ACC112 (cell line): ENCODE results near the gene CRK.
"Not testable (repeated sequence)": the region's sequence is repeated elsewhere in the genome, so short reads cannot be mapped to it uniquely, and the experiment has no call there.

Experiments
- H2AFZ ChIP-seq: fragments of 200-600 bp; sonication (generic); one replicate; pipeline ENCODE4 v1.6.0; 2017; ENCODE audit warnings: antibody characterized with exemption, low read length; ENCODE audit not compliant: unreplicated experiment
- H3K27ac ChIP-seq: fragments of 200-600 bp; sonication (generic); 2 replicates; pipeline ENCODE4 v1.5.1; 2014; ENCODE audit warnings: low read depth, mild to moderate bottlenecking, antibody characterized with exemption, low read length, moderate library complexity
- H3K27me3 ChIP-seq: fragments of 200-600 bp; sonication (generic); 2 replicates; pipeline ENCODE4 v1.6.1; 2014; ENCODE audit warnings: mild to moderate bottlenecking, antibody characterized with exemption, low read length, moderate library complexity, mixed read lengths; ENCODE audit not compliant: insufficient read depth
- H3K36me3 ChIP-seq: fragments of 200-600 bp; sonication (generic); 2 replicates; pipeline ENCODE4 v1.6.1; 2016; ENCODE audit warnings: mild to moderate bottlenecking, antibody characterized with exemption, low read length, moderate library complexity, mixed read lengths; ENCODE audit not compliant: insufficient read depth
- H3K4me1 ChIP-seq: fragments of 200-600 bp; sonication (generic); one replicate; pipeline ENCODE4 v1.6.1; 2016; ENCODE audit warnings: low read length, mixed read lengths; ENCODE audit not compliant: insufficient read depth, unreplicated experiment, control insufficient read depth
- H3K4me3 ChIP-seq: fragments of 200-600 bp; sonication (generic); 2 replicates; pipeline ENCODE4 v1.5.1; 2014; ENCODE audit warnings: mild to moderate bottlenecking, low read depth, low read length
- H3K79me2 ChIP-seq: fragments of 200-600 bp; sonication (generic); one replicate; pipeline ENCODE4 v1.6.0; 2016; ENCODE audit warnings: low read length; ENCODE audit not compliant: control insufficient read depth, unreplicated experiment, insufficient read depth

Gene CRK

GRCh38 chr17:1399679-1400512, 56.1 kb downstream of the CRK start, which contains the start of gene YWHAE:
Gene YWHAE (minus strand): TSS chr17:1400222. CDS start chr17:1400110, 112 bp downstream.
- Histone ChIP-seq H3K4me1 (peaks cover 13% of the 10 kb centered on the region), H2AFZ (peak within 1 kb of the TSS; percentile 8), H3K27me3 (no peaks in the 10 kb centered on the region), H3K27ac (peak within 1 kb of the TSS; percentile 95), H3K36me3 (peaks cover 5% of the 10 kb centered on the region; the same call in 1 of the 2 replicates), H3K79me2 (peaks cover 51% of the 10 kb centered on the region), H3K4me3 (peak within 1 kb of the TSS; percentile 88)

GRCh38 chr17:1398931-1399678, 56.9 kb downstream of the CRK start:
- H3K79me2 ChIP-seq, result peaks cover 59% of the 10 kb centered on the region
- H3K36me3 ChIP-seq, result peaks cover 5% of the 10 kb centered on the region; the same call in 1 of the 2 replicates
- H3K4me1 ChIP-seq, result peaks cover 17% of the 10 kb centered on the region
- peak overlapping the region; percentile 88 for H3K4me3 ChIP-seq
- H2AFZ ChIP-seq, result no peak overlapping the region
- H3K27ac ChIP-seq, result peak overlapping the region; percentile 95
- H3K27me3 ChIP-seq, result no peaks in the 10 kb centered on the region

- no peaks in the 10 kb centered on the region for H3K27me3 ChIP-seq
- H3K79me2 ChIP-seq, result peaks cover 70% of the 10 kb centered on the region
- H3K4me3 ChIP-seq, result peak overlapping the region; percentile 88
- H2AFZ ChIP-seq, result no peak overlapping the region
- H3K4me1 ChIP-seq, result peaks cover 27% of the 10 kb centered on the region
- H3K36me3 ChIP-seq, result peaks cover 5% of the 10 kb centered on the region; the same call in 1 of the 2 replicates
- H3K27ac ChIP-seq, result peak overlapping the region; percentile 95; the same call in 1 of the 2 replicates
Observed at GRCh38 chr17:1398028-1398427, 58.0 kb downstream of the CRK start.

- not testable (repeated sequence) for H3K27me3 ChIP-seq, H3K36me3 ChIP-seq, H3K4me3 ChIP-seq, H3K27ac ChIP-seq, H2AFZ ChIP-seq
- Histone ChIP-seq H3K4me1 (peaks cover 41% of the 10 kb centered on the region), H3K79me2 (peaks cover 88% of the 10 kb centered on the region)
Observed at GRCh38 chr17:1395876-1396665, 60.0 kb downstream of the CRK start.

- Histone ChIP-seq H3K27ac (no peak overlapping the region), H3K4me1 (peaks cover 60% of the 10 kb centered on the region), H3K4me3 (no peak overlapping the region), H3K36me3 (no peaks in the 10 kb centered on the region), H2AFZ (no peak overlapping the region), H3K27me3 (no peaks in the 10 kb centered on the region), H3K79me2 (peaks cover 98% of the 10 kb centered on the region)
Observed at GRCh38 chr17:1391577-1391976, 64.5 kb downstream of the CRK start.

GRCh38 chr17:1390432-1391367, 65.3 kb downstream of the CRK start:
- peaks cover 98% of the 10 kb centered on the region for H3K79me2 ChIP-seq
- H3K36me3 ChIP-seq, result no peaks in the 10 kb centered on the region
- peak overlapping the region; percentile 39 for H3K27ac ChIP-seq
- H3K4me1 ChIP-seq, result peaks cover 62% of the 10 kb centered on the region
- H3K4me3 ChIP-seq, result peak overlapping the region; percentile 13; the same call in 1 of the 2 replicates
- no peak overlapping the region for H2AFZ ChIP-seq
- no peaks in the 10 kb centered on the region for H3K27me3 ChIP-seq

GRCh38 chr17:1387490-1388227, 68.4 kb downstream of the CRK start:
- H3K4me3 ChIP-seq, H3K27me3 ChIP-seq, H3K36me3 ChIP-seq, H3K27ac ChIP-seq, H2AFZ ChIP-seq: not testable (repeated sequence)
- H3K4me1 ChIP-seq, result peaks cover 51% of the 10 kb centered on the region
- H3K79me2 ChIP-seq, result peaks cover 98% of the 10 kb centered on the region

GRCh38 chr17:1386675-1387190, 69.3 kb downstream of the CRK start:
- not testable (repeated sequence) for H3K36me3 ChIP-seq, H3K27me3 ChIP-seq, H3K4me3 ChIP-seq, H3K27ac ChIP-seq, H2AFZ ChIP-seq
- peaks cover 44% of the 10 kb centered on the region for H3K4me1 ChIP-seq
- H3K79me2 ChIP-seq, result peaks cover 97% of the 10 kb centered on the region

- Histone ChIP-seq H3K36me3 (no peaks in the 10 kb centered on the region), H3K79me2 (peaks cover 97% of the 10 kb centered on the region), H3K4me3 (no peak overlapping the region), H2AFZ (no peak overlapping the region), H3K4me1 (peaks cover 44% of the 10 kb centered on the region), H3K27ac (no peak overlapping the region), H3K27me3 (no peaks in the 10 kb centered on the region)
Observed at GRCh38 chr17:1386265-1386664, 69.8 kb downstream of the CRK start.
